ENCODE measurements around the gene LHFPL3. TPM values are rescaled to one million over a fixed set of nuclear protein-coding genes. Genes with fewer than 3 reads are reported as not detected.

LHFPL3 gene
- total and polyA plus RNA-seq, 2 of the 13 experiments (the other 11 are each of a cell fraction or from before 2014, with no cell fraction given) = not detected

DNA sequence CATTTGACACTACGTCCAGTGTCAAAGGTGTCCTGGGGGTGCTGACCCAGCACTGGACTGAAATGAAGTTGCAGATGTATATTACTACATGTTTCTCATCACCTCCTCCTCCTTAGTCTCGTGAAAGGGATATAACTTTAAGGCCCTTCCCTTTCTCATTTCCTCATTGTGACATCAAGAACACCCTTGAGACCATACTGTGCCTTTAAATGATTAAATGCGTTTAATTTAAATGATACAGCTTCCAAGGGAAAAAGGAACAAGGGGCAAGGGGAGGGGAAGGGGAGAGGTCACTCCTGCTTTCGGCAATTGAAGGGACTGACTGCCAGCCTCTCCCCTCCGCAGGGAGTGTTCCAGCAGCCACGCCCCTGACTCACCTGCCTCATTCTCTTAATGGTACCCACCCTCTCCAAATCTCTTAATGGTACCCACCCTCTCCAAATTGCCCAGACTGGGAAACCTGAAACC lies 605.2 kb downstream of the LHFPL3 start:
- H3K36me3 ChIP-seq (replicated peaks in 1 of 2; ENCODE audit: control insufficient read depth in 1 of 2, insufficient read depth in 2 of 2, low read length in 2 of 2) = no peaks in the 10 kb centered on the region
- H2AFZ ChIP-seq (ENCODE audit: low read length) = no peak overlapping the region
- no peak overlapping the region for H3K4me3 ChIP-seq (replicated peaks in 1 of 3; ENCODE audit: insufficient read depth in 1 of 3, low read depth in 2 of 3, low read length in 3 of 3)
- no peak overlapping the region for H3K4me2 ChIP-seq (ENCODE audit: low read depth, low read length)
- in situ Hi-C loops (cut with HindIII; ENCODE audit: extremely low pct_ligation_motif_present, low pct_unique_long_range_greater_than_20kb) = no loop called here
- CTCF ChIA-PET (ENCODE audit: low intra/inter-chr PET ratio, low total read pairs) = no interaction called here
- no peak overlapping the region for H3K9ac ChIP-seq (ENCODE audit: insufficient read depth, low read depth, low read length)
- H3K27ac ChIP-seq (ENCODE audit: extremely low read length, insufficient read depth, low read length) = no peak overlapping the region
- intact Hi-C loops (cut with micrococcal nuclease; ENCODE audit: unreplicated experiment) = no loop called here
- ATAC-seq (no peak), DNase-seq (ENCODE audit: low spot score) (no peak), FAIRE-seq (no peak)
- H3K4me1 ChIP-seq (ENCODE audit: insufficient read depth, low read length) = peaks cover 15% of the 10 kb centered on the region
- POLR2A ChIA-PET = no interaction called here
- no TSS peak for BruUV-seq (replicated peaks)
- H3K79me2 ChIP-seq (ENCODE audit: insufficient read depth, low read length) = no peaks in the 10 kb centered on the region
- H3K27me3 ChIP-seq (ENCODE audit: control insufficient read depth in 1 of 2, insufficient read depth in 2 of 2, low read length in 2 of 2) = peaks cover 1 to 8% of the 10 kb centered on the region in 2 experiments; a peak in 1 of 5 replicates
- no peaks in the 10 kb centered on the region for H4K20me1 ChIP-seq (ENCODE audit: insufficient read depth, low read length)
- 44% methylated on average over 6 of the region's 6 CpGs for WGBS (ENCODE audit: low lambda C conversion rate)
- H3K9me3 ChIP-seq (ENCODE audit: low read length) = no peaks in the 10 kb centered on the region
- TF ChIP-seq ZNF121 (CRISPR knock-in tag; IDR thresholded peaks at IDR 0.05) = no peak
- TF ChIP-seq ZSCAN20 (CRISPR knock-in tag; IDR thresholded peaks at IDR 0.05; ENCODE audit: borderline replicate concordance) = no peak
- TF ChIP-seq, protein P1, sequence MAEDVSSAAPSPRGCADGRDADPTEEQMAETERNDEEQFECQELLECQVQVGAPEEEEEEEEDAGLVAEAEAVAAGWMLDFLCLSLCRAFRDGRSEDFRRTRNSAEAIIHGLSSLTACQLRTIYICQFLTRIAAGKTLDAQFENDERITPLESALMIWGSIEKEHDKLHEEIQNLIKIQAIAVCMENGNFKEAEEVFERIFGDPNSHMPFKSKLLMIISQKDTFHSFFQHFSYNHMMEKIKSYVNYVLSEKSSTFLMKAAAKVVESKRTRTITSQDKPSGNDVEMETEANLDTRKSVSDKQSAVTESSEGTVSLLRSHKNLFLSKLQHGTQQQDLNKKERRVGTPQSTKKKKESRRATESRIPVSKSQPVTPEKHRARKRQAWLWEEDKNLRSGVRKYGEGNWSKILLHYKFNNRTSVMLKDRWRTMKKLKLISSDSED (CRISPR knock-in tag; IDR thresholded peaks at IDR 0.05) = no peak
- no peak for TF ChIP-seq ZNF143 (CRISPR knock-in tag; IDR thresholded peaks at IDR 0.05)
- TF ChIP-seq ZNF557 (CRISPR knock-in tag; IDR thresholded peaks at IDR 0.05) = no peak
- TF ChIP-seq ZNF598 (CRISPR knock-in tag; IDR thresholded peaks at IDR 0.05; ENCODE audit: borderline replicate concordance) = no peak
- no peak for TF ChIP-seq TBX3 (IDR thresholded peaks at IDR 0.05; ENCODE audit: borderline replicate concordance)
- TF ChIP-seq MAZ (IDR thresholded peaks at IDR 0.05; ENCODE audit: borderline replicate concordance, low read depth, low read length) = no peak
- TF ChIP-seq MAZ (CRISPR knock-in tag; IDR thresholded peaks at IDR 0.05; ENCODE audit: low read depth) = no peak
- TF ChIP-seq, protein P2, sequence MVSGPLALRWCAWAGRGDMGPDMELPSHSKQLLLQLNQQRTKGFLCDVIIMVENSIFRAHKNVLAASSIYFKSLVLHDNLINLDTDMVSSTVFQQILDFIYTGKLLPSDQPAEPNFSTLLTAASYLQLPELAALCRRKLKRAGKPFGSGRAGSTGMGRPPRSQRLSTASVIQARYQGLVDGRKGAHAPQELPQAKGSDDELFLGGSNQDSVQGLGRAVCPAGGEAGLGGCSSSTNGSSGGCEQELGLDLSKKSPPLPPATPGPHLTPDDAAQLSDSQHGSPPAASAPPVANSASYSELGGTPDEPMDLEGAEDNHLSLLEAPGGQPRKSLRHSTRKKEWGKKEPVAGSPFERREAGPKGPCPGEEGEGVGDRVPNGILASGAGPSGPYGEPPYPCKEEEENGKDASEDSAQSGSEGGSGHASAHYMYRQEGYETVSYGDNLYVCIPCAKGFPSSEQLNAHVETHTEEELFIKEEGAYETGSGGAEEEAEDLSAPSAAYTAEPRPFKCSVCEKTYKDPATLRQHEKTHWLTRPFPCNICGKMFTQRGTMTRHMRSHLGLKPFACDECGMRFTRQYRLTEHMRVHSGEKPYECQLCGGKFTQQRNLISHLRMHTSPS (CRISPR knock-in tag; IDR thresholded peaks at IDR 0.05; ENCODE audit: low read depth) = no peak
- TF ChIP-seq NAIF1 (CRISPR knock-in tag; IDR thresholded peaks at IDR 0.05; ENCODE audit: borderline replicate concordance) = no peak
- TF ChIP-seq PTBP1 (IDR thresholded peaks at IDR 0.05; ENCODE audit: low read depth, low read length, poor library complexity, severe bottlenecking) = no peak
- no peak for TF ChIP-seq RFX3 (CRISPR knock-in tag; IDR thresholded peaks at IDR 0.05)
- no peak for TF ChIP-seq CBFB (CRISPR knock-in tag; IDR thresholded peaks at IDR 0.05)
- TF ChIP-seq, protein P3, sequence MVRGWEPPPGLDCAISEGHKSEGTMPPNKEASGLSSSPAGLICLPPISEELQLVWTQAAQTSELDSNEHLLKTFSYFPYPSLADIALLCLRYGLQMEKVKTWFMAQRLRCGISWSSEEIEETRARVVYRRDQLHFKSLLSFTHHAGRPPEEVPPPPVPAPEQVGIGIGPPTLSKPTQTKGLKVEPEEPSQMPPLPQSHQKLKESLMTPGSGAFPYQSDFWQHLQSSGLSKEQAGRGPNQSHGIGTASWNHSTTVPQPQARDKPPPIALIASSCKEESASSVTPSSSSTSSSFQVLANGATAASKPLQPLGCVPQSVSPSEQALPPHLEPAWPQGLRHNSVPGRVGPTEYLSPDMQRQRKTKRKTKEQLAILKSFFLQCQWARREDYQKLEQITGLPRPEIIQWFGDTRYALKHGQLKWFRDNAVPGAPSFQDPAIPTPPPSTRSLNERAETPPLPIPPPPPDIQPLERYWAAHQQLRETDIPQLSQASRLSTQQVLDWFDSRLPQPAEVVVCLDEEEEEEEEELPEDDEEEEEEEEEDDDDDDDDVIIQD (CRISPR knock-in tag; IDR thresholded peaks at IDR 0.05; ENCODE audit: low read depth) = no peak
- TF ChIP-seq ZNF432 (CRISPR knock-in tag; IDR thresholded peaks at IDR 0.05; ENCODE audit: borderline replicate concordance) = no peak
